Ishikawa (cell line): ENCODE results near the gene MAP3K7.

Experiments
- CEBPB ChIP-seq: IDR thresholded peaks from 2 replicates; pipeline ENCODE4 v1.6.1; 2012
- CREB1 ChIP-seq: IDR thresholded peaks from 2 replicates; pipeline ENCODE4 v1.6.1; 2012; ENCODE audit warnings: low read depth
- EGR1 ChIP-seq: IDR thresholded peaks from 2 replicates; pipeline ENCODE4 v1.6.1; 2012
- EP300 ChIP-seq: IDR thresholded peaks from 2 replicates; pipeline ENCODE4 v1.6.1; 2012; ENCODE audit warnings: borderline replicate concordance
- FOXM1 ChIP-seq: IDR thresholded peaks from 2 replicates; pipeline ENCODE4 v1.6.1; 2012; ENCODE audit warnings: low read depth, borderline replicate concordance
- NFIC ChIP-seq: IDR thresholded peaks from 2 replicates; pipeline ENCODE4 v1.6.1; 2012
- RAD21 ChIP-seq: IDR thresholded peaks from 2 replicates; pipeline ENCODE4 v1.6.1; 2012; ENCODE audit warnings: low read depth
- TAF1 ChIP-seq: IDR thresholded peaks from 2 replicates; pipeline ENCODE4 v1.6.1; 2012; ENCODE audit warnings: low read depth, mild to moderate bottlenecking
- TCF12 ChIP-seq: IDR thresholded peaks from 2 replicates; pipeline ENCODE4 v1.6.1; 2012; ENCODE audit warnings: low read depth
- TEAD4 ChIP-seq: IDR thresholded peaks from 2 replicates; pipeline ENCODE4 v1.6.1; 2012
- USF1 ChIP-seq: IDR thresholded peaks from 2 replicates; pipeline ENCODE4 v1.6.1; 2012
- YY1 ChIP-seq: IDR thresholded peaks from 2 replicates; pipeline ENCODE4 v1.6.1; 2012; ENCODE audit warnings: low read depth
- ZBTB7A ChIP-seq: IDR thresholded peaks from 2 replicates; pipeline ENCODE4 v1.6.1; 2012; ENCODE audit warnings: low read depth
- TF ChIP-seq, protein P1 (sequence below): IDR thresholded peaks from 2 replicates; pipeline ENCODE4 v1.6.1; 2012; ENCODE audit warnings: low read depth, mild to moderate bottlenecking
- TF ChIP-seq, protein P2 (sequence below): IDR thresholded peaks from 2 replicates; pipeline ENCODE4 v1.6.1; 2012

MAP3K7 gene

DNA sequence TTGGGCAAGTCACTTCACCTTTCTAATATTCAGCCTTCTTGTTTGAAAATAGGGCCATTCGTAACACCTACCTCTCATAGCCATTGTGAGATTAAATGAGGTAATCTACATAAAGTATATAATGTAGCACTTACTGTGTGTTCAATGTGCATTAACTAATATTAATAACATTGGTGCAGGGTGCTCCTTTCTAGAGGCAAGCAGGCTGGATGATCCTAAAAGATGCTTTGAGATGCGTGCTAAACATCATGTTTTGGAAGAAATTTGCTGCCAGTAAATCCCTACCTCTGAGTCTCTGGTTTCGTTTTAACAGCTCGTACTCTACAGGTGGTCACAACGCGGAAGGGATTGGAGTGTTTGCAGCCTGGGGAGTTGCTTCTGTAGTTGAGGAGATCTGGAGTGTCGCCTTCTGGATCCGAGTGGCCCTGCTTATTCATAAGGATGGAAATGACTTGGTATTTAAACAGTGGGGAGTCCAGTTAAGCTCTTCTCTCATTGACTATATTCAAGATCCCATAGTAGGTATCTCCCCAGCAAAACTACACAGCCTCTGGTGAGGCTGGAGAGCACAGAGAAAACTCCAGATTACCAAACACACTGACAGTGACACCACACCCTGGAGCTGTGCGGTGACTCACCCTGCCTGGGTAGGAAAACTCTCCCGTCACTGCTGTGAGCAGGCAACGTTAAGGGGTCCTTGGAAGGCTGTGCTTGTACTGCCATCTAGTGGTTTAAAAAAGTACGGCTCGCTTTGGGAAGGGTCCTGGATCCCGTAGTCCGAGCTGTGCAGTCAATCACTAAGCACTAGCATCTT is 107.9 kb downstream of the MAP3K7 start:
- peak; percentile 100 for TF ChIP-seq RAD21
- TF ChIP-seq NFIC = no peak

DNA sequence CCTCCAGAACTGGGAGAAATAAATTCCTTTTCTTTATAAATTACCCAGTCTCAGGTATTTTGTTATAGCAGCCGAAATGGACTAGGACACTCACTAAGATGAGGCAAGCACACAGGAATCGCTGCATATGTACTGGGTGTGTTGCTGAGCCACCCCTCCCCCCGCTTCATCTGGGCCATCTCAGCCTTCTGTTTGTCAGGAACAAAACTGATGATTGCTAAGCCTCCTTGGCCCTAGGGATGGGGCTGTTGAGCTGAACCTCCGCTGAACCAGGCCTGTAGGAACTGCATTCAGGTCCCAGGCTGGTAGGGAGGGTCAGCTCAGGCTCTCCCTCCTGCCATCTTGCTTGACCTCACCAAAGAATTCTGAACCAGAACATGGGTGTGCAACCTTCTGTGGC is 108.6 kb downstream of the MAP3K7 start:
- TF ChIP-seq USF1 = no peak
- no peak for TF ChIP-seq EGR1
- TF ChIP-seq TAF1 = no peak
- TF ChIP-seq ZBTB7A = no peak

DNA sequence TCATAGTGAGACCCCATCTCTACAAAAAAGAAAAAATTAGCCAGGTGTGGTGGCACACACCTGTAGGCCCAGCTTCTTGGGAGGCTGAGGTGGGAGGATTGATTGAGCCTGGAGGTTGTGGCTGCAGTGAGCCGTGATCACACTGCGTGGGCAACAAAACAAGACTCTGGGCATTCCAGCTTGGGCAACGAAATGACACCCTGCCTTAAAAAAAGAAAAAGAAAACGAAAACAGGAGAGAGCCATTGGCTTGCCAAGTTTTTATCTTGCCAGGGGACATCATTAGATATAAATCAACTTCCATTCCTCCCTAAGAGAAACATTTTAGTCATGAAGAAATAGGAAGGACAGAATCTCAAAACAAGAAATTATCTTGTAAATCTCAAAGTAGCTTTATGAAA is 109.5 kb downstream of the MAP3K7 start:
- TF ChIP-seq ZBTB7A (no peak), CEBPB (no peak), TCF12 (no peak), EGR1 (no peak), FOXM1 (no peak), RAD21 (no peak), CREB1 (no peak), NFIC (no peak), TAF1 (no peak), USF1 (no peak), EP300 (no peak), YY1 (no peak)
- TF ChIP-seq, protein P1, sequence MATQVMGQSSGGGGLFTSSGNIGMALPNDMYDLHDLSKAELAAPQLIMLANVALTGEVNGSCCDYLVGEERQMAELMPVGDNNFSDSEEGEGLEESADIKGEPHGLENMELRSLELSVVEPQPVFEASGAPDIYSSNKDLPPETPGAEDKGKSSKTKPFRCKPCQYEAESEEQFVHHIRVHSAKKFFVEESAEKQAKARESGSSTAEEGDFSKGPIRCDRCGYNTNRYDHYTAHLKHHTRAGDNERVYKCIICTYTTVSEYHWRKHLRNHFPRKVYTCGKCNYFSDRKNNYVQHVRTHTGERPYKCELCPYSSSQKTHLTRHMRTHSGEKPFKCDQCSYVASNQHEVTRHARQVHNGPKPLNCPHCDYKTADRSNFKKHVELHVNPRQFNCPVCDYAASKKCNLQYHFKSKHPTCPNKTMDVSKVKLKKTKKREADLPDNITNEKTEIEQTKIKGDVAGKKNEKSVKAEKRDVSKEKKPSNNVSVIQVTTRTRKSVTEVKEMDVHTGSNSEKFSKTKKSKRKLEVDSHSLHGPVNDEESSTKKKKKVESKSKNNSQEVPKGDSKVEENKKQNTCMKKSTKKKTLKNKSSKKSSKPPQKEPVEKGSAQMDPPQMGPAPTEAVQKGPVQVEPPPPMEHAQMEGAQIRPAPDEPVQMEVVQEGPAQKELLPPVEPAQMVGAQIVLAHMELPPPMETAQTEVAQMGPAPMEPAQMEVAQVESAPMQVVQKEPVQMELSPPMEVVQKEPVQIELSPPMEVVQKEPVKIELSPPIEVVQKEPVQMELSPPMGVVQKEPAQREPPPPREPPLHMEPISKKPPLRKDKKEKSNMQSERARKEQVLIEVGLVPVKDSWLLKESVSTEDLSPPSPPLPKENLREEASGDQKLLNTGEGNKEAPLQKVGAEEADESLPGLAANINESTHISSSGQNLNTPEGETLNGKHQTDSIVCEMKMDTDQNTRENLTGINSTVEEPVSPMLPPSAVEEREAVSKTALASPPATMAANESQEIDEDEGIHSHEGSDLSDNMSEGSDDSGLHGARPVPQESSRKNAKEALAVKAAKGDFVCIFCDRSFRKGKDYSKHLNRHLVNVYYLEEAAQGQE = no peak
- TF ChIP-seq, protein P2, sequence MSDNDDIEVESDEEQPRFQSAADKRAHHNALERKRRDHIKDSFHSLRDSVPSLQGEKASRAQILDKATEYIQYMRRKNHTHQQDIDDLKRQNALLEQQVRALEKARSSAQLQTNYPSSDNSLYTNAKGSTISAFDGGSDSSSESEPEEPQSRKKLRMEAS = no peak

- TF ChIP-seq EP300 (no peak), FOXM1 (no peak), CEBPB (no peak), TAF1 (no peak), USF1 (no peak), TCF12 (no peak), RAD21 (no peak), TEAD4 (no peak), CREB1 (no peak), NFIC (no peak), EGR1 (no peak), YY1 (no peak), ZBTB7A (no peak)
- TF ChIP-seq, protein P2 = no peak
- TF ChIP-seq, protein P1 = no peak
Observed at GRCh38 chr6:90472716-90473115, 114.2 kb downstream of the MAP3K7 start.

DNA sequence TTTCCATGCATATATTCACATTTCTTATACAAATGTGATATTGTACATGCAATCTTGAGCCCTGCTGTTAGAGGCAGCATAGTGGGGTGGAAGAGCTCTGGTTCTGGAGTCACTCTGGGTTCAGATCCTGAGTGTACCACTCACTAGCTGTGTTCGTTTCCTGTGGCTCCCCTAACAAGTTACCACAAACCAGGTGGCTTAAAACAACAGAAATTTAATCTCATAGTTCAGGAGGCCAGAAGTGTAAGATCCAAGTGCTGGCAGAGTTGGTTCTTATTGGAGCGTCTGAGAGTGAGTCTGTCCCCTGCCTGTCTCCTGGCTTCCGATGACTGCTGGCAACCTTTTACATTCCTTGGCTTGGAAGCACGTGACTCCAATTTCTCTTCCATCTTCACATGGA is 115.6 kb downstream of the MAP3K7 start:
- TF ChIP-seq, protein P1 = no peak
- TF ChIP-seq TAF1 = no peak
- TF ChIP-seq USF1 = 0 out of 2 replicates have a peak, but pooled peaks have one; percentile 13
